Measurements from ENCODE around the gene RAB40A. TPM values are rescaled to one million over a fixed set of nuclear protein-coding genes. Genes with fewer than 3 reads are reported as not detected.
"Not testable (repeated sequence)": the region's sequence is repeated elsewhere in the genome, so short reads cannot be mapped to it uniquely, and the experiment has no call there.

The RAB40A gene
- total RNA-seq, 1 experiment from 2014 or later: 0.11 TPM

DNA sequence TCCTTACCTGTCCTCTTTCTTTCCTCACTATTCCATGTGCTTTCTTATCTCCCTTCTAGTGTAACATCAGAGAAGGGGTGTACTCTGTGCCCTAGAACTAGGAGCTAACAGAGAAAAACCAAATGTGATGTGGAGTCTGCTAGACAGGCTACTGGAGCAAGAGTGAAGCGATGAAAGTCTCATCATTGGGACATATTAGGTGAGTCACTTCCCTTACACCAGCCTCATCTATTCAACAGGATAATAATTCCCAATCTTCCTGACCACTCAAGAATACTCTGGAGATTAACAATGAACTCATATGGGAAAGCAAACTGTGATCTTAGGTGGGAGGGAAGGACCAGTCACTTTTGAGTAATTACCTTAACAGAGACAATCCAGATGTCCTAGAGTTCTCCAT, 58.1 kb downstream of the RAB40A start:
- no peak for DNase-seq (ENCODE audit: low read depth)

DNA sequence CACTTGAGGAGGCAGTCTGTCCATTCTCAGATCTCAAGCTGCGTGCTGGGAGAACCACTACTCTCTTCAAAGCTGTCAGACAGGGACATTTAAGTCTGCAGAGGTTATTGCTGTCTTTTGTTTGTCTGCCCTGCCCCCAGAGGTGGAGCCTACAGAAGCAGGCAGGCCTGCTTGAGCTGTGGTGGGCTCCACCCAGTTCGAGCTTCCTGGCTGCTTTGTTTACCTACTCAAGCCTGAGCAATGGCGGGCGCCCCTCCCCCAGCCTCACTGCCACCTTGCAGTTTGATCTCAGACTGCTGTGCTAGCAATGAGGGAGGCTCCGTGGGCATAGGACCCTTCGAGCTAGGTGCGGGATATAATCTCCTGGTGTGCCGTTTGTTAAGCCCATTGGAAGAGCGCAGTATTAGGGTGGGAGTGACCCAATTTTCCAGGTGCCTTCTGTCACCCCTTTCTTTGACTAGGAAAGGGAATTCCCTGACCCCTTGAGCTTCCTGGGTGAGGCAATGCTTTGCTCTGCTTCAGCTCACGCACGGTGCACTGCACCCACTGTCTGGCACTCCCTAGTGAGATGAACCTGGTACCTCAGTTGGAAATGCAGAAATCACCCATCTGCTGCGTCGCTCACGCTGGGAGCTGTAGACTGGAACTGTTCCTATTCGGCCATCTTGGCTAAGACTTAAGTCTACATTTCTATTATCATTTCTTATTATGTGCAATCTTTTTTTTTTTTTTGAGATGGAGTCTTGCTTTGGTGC, 59.1 kb downstream of the RAB40A start:
- not testable (repeated sequence) for DNase-seq (ENCODE audit: low read depth)

DNA sequence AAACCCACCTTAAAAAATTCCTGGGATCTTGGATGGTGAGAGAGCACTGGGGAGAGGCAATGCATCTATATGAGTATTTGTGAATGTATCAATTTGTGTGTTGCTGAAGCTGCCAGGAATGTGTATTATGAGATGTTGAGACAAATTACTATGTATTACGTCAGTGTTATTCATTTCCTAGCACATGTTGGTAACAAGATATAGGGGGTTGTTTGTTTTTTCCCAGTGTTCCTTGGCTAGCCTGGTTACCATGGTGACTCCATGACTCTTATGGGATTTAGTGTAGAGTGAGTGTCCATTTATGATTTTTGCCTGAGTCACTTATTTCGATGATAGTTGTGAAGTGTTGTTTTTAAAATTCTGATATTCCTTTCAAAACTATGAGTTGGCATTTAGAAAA, 65.6 kb downstream of the RAB40A start:
- peak; percentile 77 for DNase-seq (ENCODE audit: low read depth)

Other genes starting within 250 kb of the RAB40A start
- gene TCEAL5, start 242.7 kb downstream of the RAB40A start, total RNA-seq (2014; rRNA removed; shearing (Covaris generic)): not detected in 2 replicates
- gene BEX2, start 208.5 kb downstream of the RAB40A start, total RNA-seq (2014; rRNA removed; shearing (Covaris generic)): 9.7 and 14.0 TPM in 2 replicates
- 0.91 and 6.5 TPM in 2 replicates for gene TCEAL7, start 189.2 kb downstream of the RAB40A start, total RNA-seq (2014; rRNA removed; shearing (Covaris generic))
- 93.6 and 119 TPM in 2 replicates for gene TCEAL9, start 163.0 kb downstream of the RAB40A start, total RNA-seq (2014; rRNA removed; shearing (Covaris generic))
- gene BEX3, start 143.0 kb downstream of the RAB40A start, total RNA-seq (2014; rRNA removed; shearing (Covaris generic)): 115 and 171 TPM in 2 replicates
- gene TCEAL4, start 66.0 kb upstream of the RAB40A start, total RNA-seq (2014; rRNA removed; shearing (Covaris generic)): 33.3 and 35.2 TPM in 2 replicates
- gene TCEAL3, start 88.5 kb upstream of the RAB40A start, total RNA-seq (2014; rRNA removed; shearing (Covaris generic)): 4.7 and 16.4 TPM in 2 replicates
- gene TCEAL1, start 109.5 kb upstream of the RAB40A start, total RNA-seq (2014; rRNA removed; shearing (Covaris generic)): 14.7 and 19.0 TPM in 2 replicates
- 834 and 916 TPM in 2 replicates for gene MORF4L2, start 167.2 kb upstream of the RAB40A start, total RNA-seq (2014; rRNA removed; shearing (Covaris generic))
- gene TMEM31, start 191.4 kb upstream of the RAB40A start, total RNA-seq (2014; rRNA removed; shearing (Covaris generic)): not detected in 2 replicates